Osteoblast (primary cell): ENCODE data around the gene MAT2A. TPM values are rescaled to one million over a fixed set of nuclear protein-coding genes. Genes with fewer than 3 reads are reported as not detected.
"Not testable (repeated sequence)": the region's sequence is repeated elsewhere in the genome, so short reads cannot be mapped to it uniquely, and the experiment has no call there.

Experiments used
- DNase-seq: peaks from one replicate; pipeline ENCODE4 v3.0.0; 2011; ENCODE audit warnings: low spot score, mixed read lengths; ENCODE audit not compliant: insufficient read length; ENCODE audit errors: missing footprints
- H2AFZ ChIP-seq: 2 replicates; pipeline ENCODE4 v1.6.0; 2011; ENCODE audit warnings: mild to moderate bottlenecking, low read length
- H3K27ac ChIP-seq: 2 replicates; pipeline ENCODE4 v1.5.1; 2011; ENCODE audit warnings: mild to moderate bottlenecking, low read depth, low read length, moderate library complexity
- H3K27me3 ChIP-seq: 2 replicates; pipeline ENCODE4 v1.6.0; 2012; ENCODE audit warnings: mild to moderate bottlenecking, control low read depth, inconsistent platforms, low read length, moderate library complexity; ENCODE audit not compliant: insufficient read depth
- H3K36me3 ChIP-seq: 2 replicates; pipeline ENCODE4 v1.5.1; 2011; ENCODE audit warnings: mild to moderate bottlenecking, low read length, control low read depth, moderate library complexity; ENCODE audit not compliant: insufficient read depth
- H3K4me1 ChIP-seq: 2 replicates; pipeline ENCODE4 v1.5.1; 2011; ENCODE audit warnings: mild to moderate bottlenecking, low read length, control low read depth, moderate library complexity; ENCODE audit not compliant: insufficient read depth
- H3K4me2 ChIP-seq: 2 replicates; pipeline ENCODE4 v1.6.0; 2011; ENCODE audit warnings: mild to moderate bottlenecking, low read length; ENCODE audit not compliant: insufficient read depth
- H3K4me3 ChIP-seq: fragments of 200-600 bp; sonication (generic); 3 replicates; pipeline ENCODE4 v1.5.1; 2012; ENCODE audit warnings: mild to moderate bottlenecking, low read length, inconsistent platforms; ENCODE audit not compliant: insufficient read depth
- H3K79me2 ChIP-seq: 2 replicates; pipeline ENCODE4 v1.6.0; 2012; ENCODE audit warnings: mild to moderate bottlenecking, low read length, control low read depth, inconsistent platforms; ENCODE audit not compliant: insufficient read depth
- H3K9me3 ChIP-seq: 2 replicates; pipeline ENCODE4 v1.5.1; 2011; ENCODE audit warnings: low read depth, low read length, control low read depth
- H4K20me1 ChIP-seq: 2 replicates; pipeline ENCODE4 v1.6.0; 2012; ENCODE audit warnings: mild to moderate bottlenecking, low read length, control low read depth; ENCODE audit not compliant: insufficient read depth
- CTCF ChIP-seq: IDR thresholded peaks from 2 replicates; pipeline ENCODE4 v1.5.1; 2011; ENCODE audit warnings: mild to moderate bottlenecking, low read depth, low read length, moderate library complexity; ENCODE audit errors: extremely low read depth
- total RNA-seq: library from RNA; depleted of rRNA; stranded (reverse); fragments of >200 nt; gene quantifications from 2 replicates; pipeline ENCODE4 v1.2.3, GENCODE V29; 2012

MAT2A gene
- total RNA-seq, 1 donor: 124 TPM

- peaks cover 32% of the 10 kb centered on the region for H3K4me1 ChIP-seq
- peaks cover 37% of the 10 kb centered on the region for H4K20me1 ChIP-seq
These were observed 2.3 kb downstream of the MAT2A start for GRCh38 chr2:85541262-85541661.

GRCh38 chr2:85541753-85542457 is 2.9 kb downstream of the MAT2A start:
- Histone ChIP-seq H4K20me1 (peaks cover 37% of the 10 kb centered on the region), H3K4me1 (peaks cover 25% of the 10 kb centered on the region), H3K27me3 (no peaks in the 10 kb centered on the region), H3K36me3 (peaks cover 54% of the 10 kb centered on the region), H2AFZ (no peak overlapping the region), H3K4me2 (peak overlapping the region; percentile 82), H3K79me2 (peaks cover 60% of the 10 kb centered on the region), H3K4me3 (peak overlapping the region; percentile 83), H3K9me3 (no peaks in the 10 kb centered on the region), H3K27ac (peak overlapping the region; percentile 3)
- no peak for TF ChIP-seq CTCF
- DNase-seq: no peak

More at GRCh38 chr2:85541262-85541661, 2.3 kb downstream of the MAT2A start:
- Histone ChIP-seq H3K27me3 (no peaks in the 10 kb centered on the region), H2AFZ (no peak overlapping the region), H3K27ac (peak overlapping the region; percentile 99), H3K9me3 (no peaks in the 10 kb centered on the region), H3K4me2 (peak overlapping the region; percentile 82), H3K4me3 (peak overlapping the region; percentile 83), H3K79me2 (peaks cover 64% of the 10 kb centered on the region), H3K36me3 (peaks cover 54% of the 10 kb centered on the region)
- no peak for DNase-seq
- no peak for TF ChIP-seq CTCF

- Histone ChIP-seq H2AFZ (no peak overlapping the region), H3K9me3 (no peaks in the 10 kb centered on the region), H3K27me3 (no peaks in the 10 kb centered on the region), H3K4me1 (peaks cover 18% of the 10 kb centered on the region), H3K4me2 (peak overlapping the region; percentile 82), H3K4me3 (no peak overlapping the region), H3K27ac (no peak overlapping the region), H3K79me2 (peaks cover 52% of the 10 kb centered on the region), H3K36me3 (peaks cover 54% of the 10 kb centered on the region), H4K20me1 (peaks cover 37% of the 10 kb centered on the region)
- DNase-seq: no peak
- no peak for TF ChIP-seq CTCF
These were observed 3.8 kb downstream of the MAT2A start for GRCh38 chr2:85542777-85543176.

- Histone ChIP-seq H3K79me2 (peaks cover 39% of the 10 kb centered on the region), H3K36me3 (peaks cover 56% of the 10 kb centered on the region), H3K4me1 (peaks cover 19% of the 10 kb centered on the region), H4K20me1 (peaks cover 37% of the 10 kb centered on the region)
- not testable (repeated sequence) for H3K4me3 ChIP-seq, H3K9me3 ChIP-seq, H3K4me2 ChIP-seq, H3K27ac ChIP-seq, H3K27me3 ChIP-seq, DNase-seq, H2AFZ ChIP-seq
These were observed 5.3 kb downstream of the MAT2A start for GRCh38 chr2:85544254-85544691.

GRCh38 chr2:85544915-85545779 is 6.2 kb downstream of the MAT2A start:
- DNase-seq, H3K4me3 ChIP-seq, H3K9me3 ChIP-seq, H2AFZ ChIP-seq, H3K4me2 ChIP-seq, H3K27me3 ChIP-seq, H3K27ac ChIP-seq: not testable (repeated sequence)
- Histone ChIP-seq H4K20me1 (peaks cover 32% of the 10 kb centered on the region), H3K4me1 (peaks cover 28% of the 10 kb centered on the region), H3K36me3 (peaks cover 58% of the 10 kb centered on the region), H3K79me2 (peaks cover 31% of the 10 kb centered on the region)
